Heart left ventricle (tissue), 16 donors: ENCODE measurements around the gene TRPM8. TPM values are rescaled to one million over a fixed set of nuclear protein-coding genes. Genes with fewer than 3 reads are reported as not detected.

ENCODE experiments used
- ATAC-seq, 4 donors: fragments of 200-7000 bp; cut with Tn5 transposase; one replicate each; pipeline ENCODE4 v1.9.1; 2020 to 2022; ENCODE audit warnings: moderate library complexity in 4 of 4, mild to moderate bottlenecking in 3 of 4, moderate number of reproducible peaks in 1 of 4
- DNase-seq, 5 donors: peaks; one replicate each; pipeline ENCODE4 v3.0.0-alpha.2; 2020
- H3K27ac ChIP-seq, 12 donors: fragments of 200-600 bp; sonication (generic) in 4 of 12; one replicate each; pipeline versions ENCODE4 v1.5.0 to v1.8.0; 2016 to 2022; ENCODE audit warnings: mild to moderate bottlenecking in 2 of 12
- H3K27me3 ChIP-seq, 9 donors: fragments of 200-600 bp; sonication (generic) in 2 of 9; one replicate each; pipeline versions ENCODE4 v1.5.1 to v1.8.0; 2016 to 2022; ENCODE audit warnings: mild to moderate bottlenecking in 3 of 9
- H3K36me3 ChIP-seq, 9 donors: fragments of 200-600 bp; sonication (generic) in 2 of 9; one replicate each; pipeline versions ENCODE4 v1.5.0 to v1.8.0; 2018 to 2022; ENCODE audit warnings: mild to moderate bottlenecking in 2 of 9
- H3K4me1 ChIP-seq, 12 donors: fragments of 200-600 bp; sonication (generic) in 4 of 12; one replicate each; pipeline versions ENCODE4 v1.5.0 to v1.8.0; 2016 to 2022; ENCODE audit warnings: mild to moderate bottlenecking in 3 of 12
- H3K4me3 ChIP-seq, 12 donors: fragments of 200-600 bp; sonication (generic) in 4 of 12; one replicate each; pipeline versions ENCODE4 v1.5.0 to v1.8.0; 2017 to 2022; ENCODE audit warnings: mild to moderate bottlenecking in 9 of 12, moderate library complexity in 4 of 12
- H3K9me3 ChIP-seq, 12 donors: fragments of 200-600 bp; sonication (generic) in 4 of 12; one replicate each; pipeline versions ENCODE4 v1.5.0 to v1.8.0; 2016 to 2022; ENCODE audit warnings: mild to moderate bottlenecking in 1 of 12
- POLR2A ChIP-seq, 2 donors: fragments of 450-650 bp; IDR thresholded peaks; one replicate each; pipeline ENCODE4 v1.6.1; 2017; ENCODE audit warnings: antibody characterized with exemption in 2 of 2, mild to moderate bottlenecking in 2 of 2, moderate library complexity in 2 of 2
- WGBS, 4 donors: extraction: QIAGEN DNeasy Blood & Tissue Kit in 2 of 4; methylation state at CpG; one replicate each; pipeline versions ENCODE4 v1.1.5 to v1.1.7; 2013 to 2018; 5-methylcytosine and 5-hydroxymethylcytosine counted together
- intact Hi-C, 10 donors: fragments of 100-400 bp; cut with DNase I; formaldehyde crosslinking; loops; one replicate each; pipeline versions ENCODE4 v1.11.1 to v1.14.2; 2022
- polyA plus RNA-seq, 2 donors: library from polyadenylated mRNA; stranded (reverse); fragments of 200-250 nt; gene quantifications; one replicate each; pipeline ENCODE4 v1.2.3, GENCODE V29; 2013
- total RNA-seq, 9 donors: library from RNA; depleted of rRNA in 2 of 9; stranded (reverse); fragments of >200 nt in 2 of 9; fragmentation: NEBNext Ultra II Directional in 3 of 9; extraction: Animal tissue kit (Norgen Biotek cat#: 25700) in 3 of 9; gene quantifications; one replicate each; pipeline versions ENCODE4 v1.1.0 to v1.2.4, GENCODE V29; 2016 to 2023
- TF ChIP-seq, protein P1 (sequence below), 12 donors: fragments of 200-600 bp; sonication (generic) in 4 of 12; IDR thresholded peaks; one replicate each; pipeline versions ENCODE4 v1.5.0 to v1.8.0; 2018 to 2022; ENCODE audit warnings: antibody characterized with exemption in 12 of 12, mild to moderate bottlenecking in 5 of 12
- donor health status: ischemic (EF 13 %, LVEDD 7.1; RV severe dilation, severe dysfunction).
- donor health status: healthy with polysubstance abuse.
- donor health status: DM: no; HTN: yes; CAD: no.
- donor health status: DM: no; HTN: no; CAD: no.
- donor health status: ischemic (EF 25% LVEDD 6.9; RV normal size, moderate dysfunction).
- donor health status: ischemic (EF 25% LVEDD 5.7; RV mildly dilated, moderate dysfunction).
- donor health status: healthy.
- donor health status: DM: yes; HTN: yes; CAD: no.
- donor health status: ischemic (EF 35%, LVEDD 5.7; RV mildly dilated, moderate dysfunction).
- donor health status: nonischemic (EF 11% LVEDD 7.7; RV severe dilation, severe dysfunction).
- donor health status: DM: yes; HTN: yes; CAD: no.
- donor health status: PGD.
- donor health status: ischemic (EF 29% LVEDD 5.4; RV normal size, mild dysfunction).
- donor health status: nonischemic (EF 23%, LVEDD 6.1; RV moderate dilation, normal function).

TRPM8 gene
- total and polyA plus RNA-seq, 11 donors: 0.19 to 0.25 TPM; not detected in 9

DNA sequence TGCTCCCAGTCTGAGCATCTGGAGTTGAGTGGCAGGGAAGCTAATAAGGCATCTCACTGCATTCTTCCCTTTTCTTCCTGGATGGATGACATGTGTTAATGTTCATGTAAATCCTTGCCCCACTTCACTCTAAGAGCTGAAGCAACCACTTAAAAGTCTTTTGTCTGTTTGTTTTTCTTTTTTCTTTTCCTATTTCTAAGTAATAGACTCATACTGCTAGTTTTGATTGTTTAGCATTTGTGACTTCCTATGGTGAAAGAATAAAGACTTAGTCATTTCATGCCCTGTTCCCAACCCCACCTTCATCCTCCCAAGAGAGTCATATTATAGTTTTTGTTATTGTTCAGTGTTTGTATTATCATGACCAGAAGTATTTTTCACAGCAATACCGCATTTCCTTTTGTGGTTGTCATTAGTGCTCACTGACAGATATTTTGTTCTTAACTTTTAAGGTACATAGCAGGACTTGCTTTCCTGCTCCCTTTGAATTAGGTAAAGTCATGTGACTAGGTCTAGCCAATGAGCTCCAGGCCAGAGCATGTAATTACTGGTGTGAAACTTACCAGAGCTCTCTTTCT, 115.2 kb downstream of the TRPM8 start:
- TF ChIP-seq, protein P1, sequence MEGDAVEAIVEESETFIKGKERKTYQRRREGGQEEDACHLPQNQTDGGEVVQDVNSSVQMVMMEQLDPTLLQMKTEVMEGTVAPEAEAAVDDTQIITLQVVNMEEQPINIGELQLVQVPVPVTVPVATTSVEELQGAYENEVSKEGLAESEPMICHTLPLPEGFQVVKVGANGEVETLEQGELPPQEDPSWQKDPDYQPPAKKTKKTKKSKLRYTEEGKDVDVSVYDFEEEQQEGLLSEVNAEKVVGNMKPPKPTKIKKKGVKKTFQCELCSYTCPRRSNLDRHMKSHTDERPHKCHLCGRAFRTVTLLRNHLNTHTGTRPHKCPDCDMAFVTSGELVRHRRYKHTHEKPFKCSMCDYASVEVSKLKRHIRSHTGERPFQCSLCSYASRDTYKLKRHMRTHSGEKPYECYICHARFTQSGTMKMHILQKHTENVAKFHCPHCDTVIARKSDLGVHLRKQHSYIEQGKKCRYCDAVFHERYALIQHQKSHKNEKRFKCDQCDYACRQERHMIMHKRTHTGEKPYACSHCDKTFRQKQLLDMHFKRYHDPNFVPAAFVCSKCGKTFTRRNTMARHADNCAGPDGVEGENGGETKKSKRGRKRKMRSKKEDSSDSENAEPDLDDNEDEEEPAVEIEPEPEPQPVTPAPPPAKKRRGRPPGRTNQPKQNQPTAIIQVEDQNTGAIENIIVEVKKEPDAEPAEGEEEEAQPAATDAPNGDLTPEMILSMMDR (IDR thresholded peaks at IDR 0.05): no peak
- no peak for TF ChIP-seq POLR2A (IDR thresholded peaks at IDR 0.05)
- Histone ChIP-seq H3K4me3 (no peak overlapping the region), H3K9me3 (peaks cover 0 to 35% (median 6%) of the 10 kb centered on the region in 12 donors), H3K27me3 (peaks cover 0 to 31% (median 0%) of the 10 kb centered on the region in 9 donors), H3K4me1 (peaks cover 0 to 7% (median 0%) of the 10 kb centered on the region in 12 donors), H3K36me3 (no peaks in the 10 kb centered on the region), H3K27ac (peak overlapping the region in 1 of 12 donors; percentile 69)
- WGBS, 4 donors: 61 to 85% (median 78%) methylated on average over 1 of the region's 1 CpG
- ATAC-seq (no peak), DNase-seq (no peak)
- intact Hi-C loops: no loop called here

DNA sequence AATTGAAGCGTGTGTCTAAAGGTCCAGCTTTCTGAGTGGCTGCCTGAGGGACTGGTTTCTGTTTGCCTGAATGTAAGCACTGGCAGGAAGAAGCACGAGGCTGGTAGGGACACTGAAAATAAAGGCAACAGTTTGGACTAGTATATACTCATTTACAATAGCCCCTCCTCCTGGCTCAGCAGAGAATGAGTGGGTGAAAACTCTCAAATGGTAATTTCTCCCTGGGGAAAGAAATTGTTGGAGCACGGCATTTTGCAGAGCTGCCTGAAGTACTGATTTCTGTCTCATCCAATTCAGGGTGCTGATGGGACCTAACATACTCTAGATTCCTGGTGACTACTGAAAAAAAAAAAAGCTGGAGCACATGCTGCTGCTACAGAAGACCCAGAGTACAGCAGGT, 116.0 kb downstream of the TRPM8 start:
- peak overlapping the region in 1 of 12 donors; percentile 46 for H3K27ac ChIP-seq
- TF ChIP-seq, protein P1 (IDR thresholded peaks at IDR 0.05): no peak
- TF ChIP-seq POLR2A (IDR thresholded peaks at IDR 0.05): no peak
- WGBS, 4 donors: 69 to 74% (median 71%) methylated on average over 3 of the region's 3 CpGs

DNA sequence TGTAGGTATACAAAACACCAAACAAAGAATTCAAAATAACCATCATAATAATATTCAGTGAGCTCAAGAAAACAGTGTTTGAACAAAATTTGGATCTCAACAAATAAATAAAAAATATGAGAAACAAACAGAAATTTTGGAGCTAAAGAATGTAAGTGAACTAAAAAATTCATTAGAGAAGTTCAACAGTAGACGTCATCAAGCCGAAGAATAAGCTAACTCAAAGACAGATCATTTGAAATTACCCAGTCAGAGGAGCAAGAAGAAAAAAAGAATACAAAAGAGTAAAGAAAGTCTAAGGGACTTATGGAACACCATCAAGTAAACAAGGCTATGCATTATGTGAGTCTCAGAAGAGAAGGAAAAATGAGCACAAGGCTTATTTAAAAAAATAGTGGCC, 116.7 kb downstream of the TRPM8 start:
- peaks cover 0 to 35% (median 6%) of the 10 kb centered on the region in 12 donors for H3K9me3 ChIP-seq
- TF ChIP-seq, protein P1 (IDR thresholded peaks at IDR 0.05): no peak
- no peak for TF ChIP-seq POLR2A (IDR thresholded peaks at IDR 0.05)
- DNase-seq (no peak), ATAC-seq (no peak)
- no peak overlapping the region for H3K4me3 ChIP-seq
- no peaks in the 10 kb centered on the region for H3K36me3 ChIP-seq
- intact Hi-C loops: no loop called here
- 92 to 96% (median 94%) methylated on average over 2 of the region's 2 CpGs for WGBS, 4 donors
- no peak overlapping the region for H3K27ac ChIP-seq
- H3K4me1 ChIP-seq: peaks cover 0 to 7% (median 0%) of the 10 kb centered on the region in 12 donors
- H3K27me3 ChIP-seq: peaks cover 0 to 20% (median 0%) of the 10 kb centered on the region in 9 donors

More for the DNA sequence above, 116.0 kb downstream of the TRPM8 start:
- H3K9me3 ChIP-seq: peaks cover 0 to 35% (median 6%) of the 10 kb centered on the region in 12 donors
- intact Hi-C loops: no loop called here
- no peak for ATAC-seq
- no peak overlapping the region for H3K4me3 ChIP-seq
- DNase-seq: no peak
- peaks cover 0 to 24% (median 0%) of the 10 kb centered on the region in 9 donors for H3K27me3 ChIP-seq
- H3K4me1 ChIP-seq: peaks cover 0 to 7% (median 0%) of the 10 kb centered on the region in 12 donors
- H3K36me3 ChIP-seq: no peaks in the 10 kb centered on the region

DNA sequence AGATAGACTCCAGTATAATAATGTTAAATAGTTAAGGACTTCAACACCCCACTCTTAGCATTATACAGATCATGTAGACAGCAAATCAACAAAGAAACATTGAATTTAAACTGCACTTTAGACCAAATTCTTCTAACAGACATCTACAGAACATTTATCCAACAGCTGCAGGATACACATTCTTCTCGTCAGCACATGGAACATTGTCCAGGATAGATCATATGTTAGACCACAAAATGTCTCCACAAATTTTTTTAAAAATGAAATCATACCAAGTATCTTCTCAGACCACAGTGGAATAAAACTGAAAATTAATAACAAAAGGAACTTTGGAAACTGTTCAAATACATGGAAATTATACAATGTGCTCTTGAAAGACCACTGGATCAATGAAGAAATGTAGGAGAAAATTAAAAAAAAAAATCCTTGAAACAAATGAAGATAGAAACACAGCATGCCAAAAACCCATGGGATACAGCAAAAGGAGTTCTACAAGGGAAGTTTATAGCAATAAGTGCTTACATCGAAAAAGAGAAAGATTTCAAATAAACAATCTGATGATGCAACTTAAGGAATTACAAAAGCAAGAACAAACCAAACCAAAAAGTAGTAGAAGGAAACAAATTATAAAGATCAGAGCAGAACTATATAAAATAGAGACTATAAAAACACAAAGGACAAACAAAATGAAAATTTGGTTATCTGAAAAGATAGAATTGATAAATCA, 121.1 kb downstream of the TRPM8 start:
- ATAC-seq (no peak), DNase-seq (no peak)
- Histone ChIP-seq H3K36me3 (no peaks in the 10 kb centered on the region), H3K27ac (no peak overlapping the region), H3K27me3 (peaks cover 0 to 18% (median 0%) of the 10 kb centered on the region in 9 donors), H3K4me3 (no peak overlapping the region), H3K4me1 (peaks cover 0 to 2% (median 0%) of the 10 kb centered on the region in 12 donors), H3K9me3 (peaks cover 0 to 31% (median 6%) of the 10 kb centered on the region in 12 donors)
- TF ChIP-seq, protein P1 (IDR thresholded peaks at IDR 0.05): no peak
- TF ChIP-seq POLR2A (IDR thresholded peaks at IDR 0.05): no peak
- intact Hi-C loops: no loop called here
- 64 to 75% (median 73%) methylated on average over 2 of the region's 2 CpGs for WGBS, 4 donors
